Measurements from ENCODE around the gene METTL21C.

GRCh38 chr13:102704238-102705058 lies 9.6 kb upstream of the METTL21C start:
- TF ChIP-seq CTCF (optimal IDR thresholded peaks at IDR 0.05 in 1 of 3, IDR thresholded peaks at IDR 0.05 in 1 of 3, conservative IDR thresholded peaks at IDR 0.05 in 1 of 3; ENCODE audit: extremely low read depth in 1 of 3, insufficient read depth in 2 of 3, low read length in 3 of 3) (no peak), EZH2 (IDR thresholded peaks at IDR 0.05; ENCODE audit: low read length) (no peak)

Data from keratinocyte (primary cell).